Adipocyte (in vitro differentiated cells): Measurements from ENCODE around the gene RHBDD2.

Experiments used
- DNase-seq: peaks from one replicate; pipeline ENCODE4 v3.0.0-alpha.2; 2015; ENCODE audit warnings: low read depth
- H3K27me3 ChIP-seq: replicated peaks from 2 replicates; pipeline ENCODE4 v1.7.0; 2013; ENCODE audit warnings: mild to moderate bottlenecking, low read length, moderate library complexity; ENCODE audit not compliant: control insufficient read depth, insufficient read depth
- H3K36me3 ChIP-seq: 2 replicates; pipeline ENCODE4 v1.7.0; 2013; ENCODE audit warnings: low read length, mild to moderate bottlenecking, moderate library complexity; ENCODE audit not compliant: control insufficient read depth, insufficient read depth, severe bottlenecking
- H3K4me1 ChIP-seq: 2 replicates; pipeline ENCODE4 v1.7.0; 2013; ENCODE audit warnings: mild to moderate bottlenecking, low read length, moderate library complexity; ENCODE audit not compliant: control insufficient read depth, insufficient read depth
- H3K4me3 ChIP-seq: 2 replicates; pipeline ENCODE4 v1.7.0; 2013; ENCODE audit warnings: mild to moderate bottlenecking, low read length, moderate library complexity
- H3K9ac ChIP-seq: 2 replicates; pipeline ENCODE4 v1.7.0; 2013; ENCODE audit warnings: mild to moderate bottlenecking, low read length, moderate library complexity
- H3K9me3 ChIP-seq: 2 replicates; pipeline ENCODE4 v1.7.0; 2013; ENCODE audit warnings: mild to moderate bottlenecking, low read length, moderate library complexity; ENCODE audit not compliant: control insufficient read depth

The RHBDD2 gene

GRCh38 chr7:75925717-75926435 lies 47.0 kb downstream of the RHBDD2 start:
- H3K36me3 ChIP-seq: peaks cover 50% of the 10 kb centered on the region
- no peaks in the 10 kb centered on the region for H3K9me3 ChIP-seq
- no peak overlapping the region for H3K9ac ChIP-seq
- H3K27me3 ChIP-seq: no peaks in the 10 kb centered on the region
- H3K4me3 ChIP-seq: no peak overlapping the region
- H3K4me1 ChIP-seq: peaks cover 34% of the 10 kb centered on the region
- DNase-seq: no peak

GRCh38 chr7:75928568-75928914 lies 49.7 kb downstream of the RHBDD2 start:
- Histone ChIP-seq H3K4me3 (no peak overlapping the region), H3K36me3 (peaks cover 51% of the 10 kb centered on the region), H3K9me3 (peaks cover under 1% of the 10 kb centered on the region), H3K4me1 (peaks cover 15% of the 10 kb centered on the region), H3K9ac (no peak overlapping the region), H3K27me3 (no peaks in the 10 kb centered on the region)
- no peak for DNase-seq

GRCh38 chr7:75931680-75932079 lies 52.8 kb downstream of the RHBDD2 start:
- Histone ChIP-seq H3K36me3 (peaks cover 42% of the 10 kb centered on the region), H3K9ac (no peak overlapping the region), H3K4me1 (peaks cover 34% of the 10 kb centered on the region), H3K9me3 (peaks cover 6% of the 10 kb centered on the region), H3K27me3 (no peaks in the 10 kb centered on the region), H3K4me3 (no peak overlapping the region)
- DNase-seq: no peak

GRCh38 chr7:75937958-75938786 lies 59.3 kb downstream of the RHBDD2 start:
- Histone ChIP-seq H3K9me3 (peaks cover 6% of the 10 kb centered on the region), H3K4me3 (no peak overlapping the region), H3K36me3 (peaks cover 23% of the 10 kb centered on the region), H3K9ac (peak overlapping the region; percentile 28), H3K4me1 (peaks cover 49% of the 10 kb centered on the region), H3K27me3 (no peaks in the 10 kb centered on the region)
- peak; percentile 95 for DNase-seq
